ENCODE measurements around the gene ELOVL5. TPM values are rescaled to one million over a fixed set of nuclear protein-coding genes. Genes with fewer than 3 reads are reported as not detected.

Gene ELOVL5
- polyA plus RNA-seq, 1 donor from 2014 or later: 31.2 TPM

DNA sequence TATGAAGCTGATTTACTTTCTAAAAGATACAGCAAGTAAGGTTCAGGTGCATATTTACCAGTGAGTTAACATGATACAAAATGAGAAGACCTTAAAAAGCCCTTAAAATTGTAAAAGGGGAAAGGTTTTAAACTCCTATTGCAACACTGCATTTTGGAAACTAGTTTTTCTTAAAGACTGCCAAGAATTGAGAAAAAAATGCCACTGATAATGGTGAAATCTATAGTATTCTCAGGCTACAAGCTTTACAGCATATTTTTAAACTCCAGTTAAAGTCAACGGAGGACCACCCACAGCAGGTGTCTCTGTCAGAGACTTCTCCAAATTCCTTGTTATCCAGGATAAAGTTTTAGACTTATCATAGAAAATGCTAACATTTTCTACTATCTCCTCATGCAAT lies 53.6 kb downstream of the ELOVL5 start:
- no peaks in the 10 kb centered on the region for H3K9me2 ChIP-seq (ENCODE audit: insufficient read depth, low read length)
- no peaks in the 10 kb centered on the region for H3K9me3 ChIP-seq (ENCODE audit: low read length)
- H2AFZ ChIP-seq (ENCODE audit: low read depth, low read length): no peak overlapping the region
- H3K4me2 ChIP-seq (ENCODE audit: low read length): no peak overlapping the region
- H4K20me1 ChIP-seq (ENCODE audit: insufficient read depth): no peaks in the 10 kb centered on the region
- no peak overlapping the region for H3K27ac ChIP-seq (ENCODE audit: low read length)
- no peaks in the 10 kb centered on the region for H3K36me3 ChIP-seq (ENCODE audit: insufficient read depth, low read length)
- H3K79me2 ChIP-seq (replicated peaks; ENCODE audit: insufficient read depth, low read length): peaks cover 12% of the 10 kb centered on the region
- TF ChIP-seq POLR2AphosphoS5 (IDR thresholded peaks at IDR 0.05) (no peak), CTCF (IDR thresholded peaks at IDR 0.05; ENCODE audit: poor library complexity, severe bottlenecking) (no peak), SMC3 (conservative IDR thresholded peaks at IDR 0.05; ENCODE audit: poor library complexity) (no peak), MXI1 (conservative IDR thresholded peaks at IDR 0.05; ENCODE audit: poor library complexity, severe bottlenecking) (no peak), TAF1 (IDR thresholded peaks at IDR 0.05; ENCODE audit: low read depth) (no peak), RAD21 (conservative IDR thresholded peaks at IDR 0.05) (no peak), EZH2 (IDR thresholded peaks at IDR 0.05; ENCODE audit: borderline replicate concordance, insufficient read depth, low read length, poor library complexity, severe bottlenecking) (no peak), EP300 (conservative IDR thresholded peaks at IDR 0.05; ENCODE audit: poor library complexity, severe bottlenecking) (no peak)
- TF ChIP-seq, protein P1, sequence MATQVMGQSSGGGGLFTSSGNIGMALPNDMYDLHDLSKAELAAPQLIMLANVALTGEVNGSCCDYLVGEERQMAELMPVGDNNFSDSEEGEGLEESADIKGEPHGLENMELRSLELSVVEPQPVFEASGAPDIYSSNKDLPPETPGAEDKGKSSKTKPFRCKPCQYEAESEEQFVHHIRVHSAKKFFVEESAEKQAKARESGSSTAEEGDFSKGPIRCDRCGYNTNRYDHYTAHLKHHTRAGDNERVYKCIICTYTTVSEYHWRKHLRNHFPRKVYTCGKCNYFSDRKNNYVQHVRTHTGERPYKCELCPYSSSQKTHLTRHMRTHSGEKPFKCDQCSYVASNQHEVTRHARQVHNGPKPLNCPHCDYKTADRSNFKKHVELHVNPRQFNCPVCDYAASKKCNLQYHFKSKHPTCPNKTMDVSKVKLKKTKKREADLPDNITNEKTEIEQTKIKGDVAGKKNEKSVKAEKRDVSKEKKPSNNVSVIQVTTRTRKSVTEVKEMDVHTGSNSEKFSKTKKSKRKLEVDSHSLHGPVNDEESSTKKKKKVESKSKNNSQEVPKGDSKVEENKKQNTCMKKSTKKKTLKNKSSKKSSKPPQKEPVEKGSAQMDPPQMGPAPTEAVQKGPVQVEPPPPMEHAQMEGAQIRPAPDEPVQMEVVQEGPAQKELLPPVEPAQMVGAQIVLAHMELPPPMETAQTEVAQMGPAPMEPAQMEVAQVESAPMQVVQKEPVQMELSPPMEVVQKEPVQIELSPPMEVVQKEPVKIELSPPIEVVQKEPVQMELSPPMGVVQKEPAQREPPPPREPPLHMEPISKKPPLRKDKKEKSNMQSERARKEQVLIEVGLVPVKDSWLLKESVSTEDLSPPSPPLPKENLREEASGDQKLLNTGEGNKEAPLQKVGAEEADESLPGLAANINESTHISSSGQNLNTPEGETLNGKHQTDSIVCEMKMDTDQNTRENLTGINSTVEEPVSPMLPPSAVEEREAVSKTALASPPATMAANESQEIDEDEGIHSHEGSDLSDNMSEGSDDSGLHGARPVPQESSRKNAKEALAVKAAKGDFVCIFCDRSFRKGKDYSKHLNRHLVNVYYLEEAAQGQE (IDR thresholded peaks at IDR 0.05; ENCODE audit: borderline replicate concordance): no peak
- H3K27me3 ChIP-seq (ENCODE audit: insufficient read depth, low read depth, low read length): no peaks in the 10 kb centered on the region
- no peaks in the 10 kb centered on the region for H3F3A ChIP-seq (ENCODE audit: insufficient read depth, low read length, poor library complexity, severe bottlenecking)
- H3K4me3 ChIP-seq (ENCODE audit: low read length): no peak overlapping the region
- no peak overlapping the region for H3K9ac ChIP-seq (ENCODE audit: low read length)

- no peak for TF ChIP-seq CTCF (IDR thresholded peaks at IDR 0.05; ENCODE audit: poor library complexity, severe bottlenecking)
- TF ChIP-seq TAF1 (IDR thresholded peaks at IDR 0.05; ENCODE audit: low read depth): no peak
- TF ChIP-seq EP300 (conservative IDR thresholded peaks at IDR 0.05; ENCODE audit: poor library complexity, severe bottlenecking): no peak
- Histone ChIP-seq H3K27me3 (ENCODE audit: insufficient read depth, low read depth, low read length) (no peaks in the 10 kb centered on the region), H3F3A (ENCODE audit: insufficient read depth, low read length, poor library complexity, severe bottlenecking) (no peaks in the 10 kb centered on the region), H3K79me2 (replicated peaks; ENCODE audit: insufficient read depth, low read length) (peaks cover 12% of the 10 kb centered on the region), H3K4me3 (ENCODE audit: low read length) (no peak overlapping the region), H4K20me1 (ENCODE audit: insufficient read depth) (no peaks in the 10 kb centered on the region), H3K9me3 (ENCODE audit: low read length) (no peaks in the 10 kb centered on the region), H3K9ac (ENCODE audit: low read length) (no peak overlapping the region), H3K36me3 (ENCODE audit: insufficient read depth, low read length) (no peaks in the 10 kb centered on the region), H3K4me2 (ENCODE audit: low read length) (no peak overlapping the region), H3K9me2 (ENCODE audit: insufficient read depth, low read length) (no peaks in the 10 kb centered on the region), H3K27ac (ENCODE audit: low read length) (no peak overlapping the region), H2AFZ (ENCODE audit: low read depth, low read length) (no peak overlapping the region)
Measured at GRCh38 chr6:53294611-53295010, 54.1 kb downstream of the ELOVL5 start.

All from neural cell (in vitro differentiated cells).